KOPT-K1 (cell line): ENCODE measurements around the gene SHANK1.
"Not testable (repeated sequence)": the region's sequence is repeated elsewhere in the genome, so short reads cannot be mapped to it uniquely, and the experiment has no call there.

Source experiments
- H3K27ac ChIP-seq: fragments of 200-600 bp; sonication (generic); 2 replicates; pipeline ENCODE4 v1.5.1; 2016; ENCODE audit warnings: antibody characterized with exemption, mild to moderate bottlenecking, low read depth, low read length; ENCODE audit not compliant: poor library complexity, severe bottlenecking
- H3K36me3 ChIP-seq: fragments of 200-600 bp; sonication (generic); 2 replicates; pipeline ENCODE4 v1.5.1; 2017; ENCODE audit warnings: antibody characterized with exemption, mild to moderate bottlenecking, low read length, moderate library complexity; ENCODE audit not compliant: insufficient read depth
- H3K9me3 ChIP-seq: fragments of 200-600 bp; sonication (generic); 2 replicates; pipeline ENCODE4 v1.5.1; 2017; ENCODE audit warnings: antibody characterized with exemption, low read length, mild to moderate bottlenecking; ENCODE audit not compliant: insufficient read depth, poor library complexity, severe bottlenecking

SHANK1 gene

DNA sequence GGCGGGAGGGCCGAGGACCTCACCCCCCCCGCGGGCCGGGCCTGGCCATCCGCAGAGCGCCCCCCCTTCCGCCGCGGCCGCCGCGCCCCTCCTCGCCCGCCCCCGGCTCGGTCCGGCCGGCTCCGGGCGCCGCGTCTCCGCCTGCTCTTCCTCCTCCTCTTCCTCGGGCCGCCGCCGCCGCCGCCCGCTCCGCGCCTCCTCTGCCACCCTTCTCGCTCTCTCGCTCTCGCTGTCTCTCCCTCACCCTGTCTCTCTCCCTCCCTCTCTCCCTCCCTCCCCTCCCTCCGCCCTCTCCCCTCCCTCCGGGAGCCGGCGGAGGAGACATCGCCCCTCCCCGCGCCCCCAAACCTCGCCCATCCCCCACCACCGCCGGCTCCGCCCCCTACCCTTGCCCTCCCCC is at the start of gene SHANK1:
TSS of gene SHANK1 (minus strand) at position 237 of the 400 bp plus-strand sequence. CDS start 2,883 bp downstream, outside the sequence.
- Histone ChIP-seq H3K27ac (no peak within 1 kb of the TSS), H3K36me3 (no peaks in the 10 kb centered on the region), H3K9me3 (no peaks in the 10 kb centered on the region)

GRCh38 chr19:50768277-50768676 is 48.7 kb upstream of the SHANK1 start:
- Histone ChIP-seq H3K27ac (no peak overlapping the region), H3K9me3 (no peaks in the 10 kb centered on the region)

DNA sequence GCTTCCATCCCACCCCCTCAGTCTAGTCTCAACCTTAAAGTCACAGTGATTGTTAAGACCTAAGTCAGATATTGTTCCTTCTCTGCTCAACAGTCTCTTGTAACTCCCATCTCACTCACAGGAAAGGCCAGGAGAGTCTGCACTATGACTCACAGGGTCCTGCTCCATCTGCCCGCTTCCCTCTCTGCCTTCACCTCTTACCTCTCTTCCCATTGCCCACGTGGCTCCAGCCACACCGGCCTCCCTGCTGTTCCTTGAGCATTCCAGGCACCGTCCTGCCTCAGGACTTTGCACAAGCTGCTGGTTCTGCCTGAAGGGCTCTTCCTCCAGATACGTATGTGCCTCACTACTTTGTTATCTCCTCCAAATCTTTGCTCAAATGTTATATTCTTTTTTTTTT is 47.7 kb upstream of the SHANK1 start:
- H3K27ac ChIP-seq, H3K36me3 ChIP-seq, H3K9me3 ChIP-seq: not testable (repeated sequence)

More at GRCh38 chr19:50768277-50768676, 48.7 kb upstream of the SHANK1 start:
- no peaks in the 10 kb centered on the region for H3K36me3 ChIP-seq

GRCh38 chr19:50766746-50767145 is 47.1 kb upstream of the SHANK1 start:
- not testable (repeated sequence) for H3K36me3 ChIP-seq, H3K27ac ChIP-seq, H3K9me3 ChIP-seq

GRCh38 chr19:50764409-50764808 is 44.8 kb upstream of the SHANK1 start:
- Histone ChIP-seq H3K27ac (no peak overlapping the region), H3K36me3 (no peaks in the 10 kb centered on the region), H3K9me3 (no peaks in the 10 kb centered on the region)

DNA sequence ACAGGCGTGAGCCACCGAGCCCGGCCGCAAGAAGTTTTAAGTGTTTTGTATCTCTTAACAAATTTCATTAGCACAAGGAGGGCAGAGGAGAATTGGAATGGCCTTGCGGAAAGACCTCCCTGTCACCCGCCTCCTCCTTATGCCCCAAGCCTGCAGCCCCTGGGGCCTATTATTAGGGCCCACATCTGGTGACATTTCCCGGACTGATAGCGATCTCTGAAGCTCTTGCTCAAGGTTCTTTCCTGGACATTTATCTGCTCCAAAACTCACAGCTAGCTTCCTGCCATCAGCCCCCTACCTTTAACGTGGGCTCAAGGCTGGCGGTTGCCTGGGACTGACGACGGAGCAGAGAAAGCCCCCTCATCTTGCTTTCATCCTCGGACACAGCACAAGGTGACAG is 43.9 kb upstream of the SHANK1 start:
- H3K9me3 ChIP-seq, H3K36me3 ChIP-seq, H3K27ac ChIP-seq: not testable (repeated sequence)

DNA sequence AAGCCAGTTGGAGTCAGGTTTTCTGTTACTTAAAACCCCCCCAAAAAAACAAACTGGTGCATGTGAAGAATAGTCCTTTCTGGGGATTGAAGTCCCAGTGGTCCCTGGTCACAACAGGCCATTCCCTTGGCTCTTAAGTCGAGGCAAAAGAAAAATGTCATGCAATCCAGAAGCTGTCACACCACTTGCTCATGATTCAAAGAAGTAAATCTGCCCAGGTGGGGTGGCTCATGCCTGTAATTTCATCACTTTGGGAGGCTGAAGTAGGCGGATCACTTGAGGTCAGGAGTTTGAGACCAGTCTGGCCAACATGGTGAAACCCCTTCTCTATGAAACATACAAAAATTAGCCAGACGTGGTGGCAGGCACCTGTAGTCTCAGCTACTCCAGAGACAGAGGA is 41.9 kb upstream of the SHANK1 start:
- not testable (repeated sequence) for H3K27ac ChIP-seq, H3K36me3 ChIP-seq, H3K9me3 ChIP-seq

DNA sequence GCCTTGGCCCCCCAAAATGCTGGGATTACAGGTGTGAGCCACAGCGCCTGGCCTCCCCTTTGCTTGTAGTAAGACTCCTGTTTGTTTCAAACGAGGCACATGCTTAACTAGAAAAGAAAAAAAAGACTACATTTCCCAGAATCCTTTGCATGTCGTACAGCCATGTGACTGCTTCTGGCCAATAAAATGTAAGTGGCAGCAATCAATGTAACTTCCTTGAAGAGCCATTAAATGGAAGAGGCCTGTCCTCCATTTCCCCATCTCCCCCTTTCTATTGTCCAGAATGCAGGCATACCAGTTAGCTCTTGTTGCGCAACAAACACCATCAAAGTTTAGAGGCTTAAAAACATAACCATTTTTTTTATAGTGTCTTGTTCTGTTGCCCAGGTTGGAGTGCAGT is 40.3 kb upstream of the SHANK1 start:
- H3K9me3 ChIP-seq, result no peaks in the 10 kb centered on the region
- no peaks in the 10 kb centered on the region for H3K36me3 ChIP-seq
- no peak overlapping the region for H3K27ac ChIP-seq

DNA sequence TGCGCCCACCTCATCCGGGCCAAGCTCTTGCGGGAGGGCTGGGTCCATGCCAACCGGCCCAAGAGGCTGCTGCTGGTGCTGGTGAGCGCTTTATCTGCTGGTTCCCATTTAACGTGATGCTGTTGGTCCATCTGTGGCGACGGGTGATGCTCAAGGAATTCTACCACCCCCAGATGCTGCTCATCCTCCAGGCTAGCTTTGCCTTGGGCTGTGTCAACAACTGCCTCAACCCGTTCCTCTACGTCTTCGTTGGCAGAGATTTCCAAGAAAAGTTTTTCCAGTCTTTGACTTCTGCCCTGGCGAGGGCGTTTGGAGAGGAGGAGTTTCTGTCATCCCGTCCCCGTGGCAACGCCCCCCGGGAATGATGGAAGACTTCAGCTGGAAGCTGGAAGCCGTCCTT is 39.5 kb upstream of the SHANK1 start:
- not testable (repeated sequence) for H3K27ac ChIP-seq, H3K9me3 ChIP-seq, H3K36me3 ChIP-seq

GRCh38 chr19:50757624-50758023 is 38.0 kb upstream of the SHANK1 start:
- not testable (repeated sequence) for H3K36me3 ChIP-seq, H3K27ac ChIP-seq, H3K9me3 ChIP-seq

DNA sequence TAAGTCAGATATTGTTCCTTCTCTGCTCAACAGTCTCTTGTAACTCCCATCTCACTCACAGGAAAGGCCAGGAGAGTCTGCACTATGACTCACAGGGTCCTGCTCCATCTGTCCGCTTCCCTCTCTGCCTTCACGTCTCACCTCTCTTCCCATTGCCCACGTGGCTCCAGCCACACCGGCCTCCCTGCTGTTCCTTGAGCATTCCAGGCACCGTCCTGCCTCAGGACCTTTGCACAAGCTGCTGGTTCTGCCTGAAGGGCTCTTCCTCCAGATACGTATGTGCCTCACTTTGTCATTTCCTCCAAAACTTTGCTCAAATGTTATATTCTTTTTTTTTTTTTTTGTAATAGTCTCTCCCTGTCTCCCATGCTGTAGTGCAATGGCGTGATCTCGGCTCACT is 36.6 kb upstream of the SHANK1 start:
- H3K36me3 ChIP-seq, H3K27ac ChIP-seq, H3K9me3 ChIP-seq: not testable (repeated sequence)

DNA sequence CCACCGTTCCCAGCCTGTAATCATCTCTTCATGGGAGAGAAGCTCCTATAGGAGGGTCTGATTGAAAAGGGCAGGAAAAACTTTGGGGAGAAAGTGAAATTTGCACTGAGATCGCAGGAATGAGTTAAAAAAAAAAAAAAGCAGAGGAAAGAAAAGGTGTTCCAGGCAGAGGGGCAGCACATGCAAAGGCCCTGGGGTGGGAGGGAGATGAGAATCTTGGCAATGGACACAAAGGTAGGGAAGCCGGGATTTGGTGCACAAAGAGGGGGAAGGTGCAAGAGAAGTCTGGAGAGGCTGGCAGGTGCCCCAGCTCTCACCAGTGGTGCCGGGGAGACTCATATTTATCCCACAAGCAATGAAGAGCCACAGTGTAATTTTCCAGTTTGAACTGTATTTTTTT is 34.3 kb upstream of the SHANK1 start:
- no peak overlapping the region for H3K27ac ChIP-seq
- H3K36me3 ChIP-seq, result no peaks in the 10 kb centered on the region
- H3K9me3 ChIP-seq, result no peaks in the 10 kb centered on the region

GRCh38 chr19:50750010-50750409 is 30.4 kb upstream of the SHANK1 start:
- Histone ChIP-seq H3K36me3 (no peaks in the 10 kb centered on the region), H3K27ac (no peak overlapping the region)

GRCh38 chr19:50749490-50749889 is 29.9 kb upstream of the SHANK1 start:
- no peaks in the 10 kb centered on the region for H3K9me3 ChIP-seq
- no peaks in the 10 kb centered on the region for H3K36me3 ChIP-seq
- H3K27ac ChIP-seq, result no peak overlapping the region

More at GRCh38 chr19:50750010-50750409, 30.4 kb upstream of the SHANK1 start:
- H3K9me3 ChIP-seq, result no peaks in the 10 kb centered on the region

DNA sequence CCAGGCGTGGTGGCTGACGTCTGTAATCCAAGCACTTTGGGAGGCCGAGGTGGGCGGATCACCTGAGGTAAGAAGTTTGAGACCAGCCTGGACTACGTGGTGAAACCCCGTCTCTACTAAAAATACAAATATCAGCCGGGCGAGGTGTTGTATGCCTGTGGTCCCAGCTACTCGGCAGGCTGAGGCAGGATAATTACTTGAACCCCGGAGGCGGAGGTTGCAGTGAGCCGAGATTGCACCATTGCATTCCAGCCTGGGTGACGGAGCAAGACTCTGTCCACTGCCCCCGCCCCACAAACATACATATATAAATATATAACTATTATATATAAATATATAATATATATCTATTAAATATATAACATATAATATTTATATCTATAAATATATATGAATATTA is 27.5 kb upstream of the SHANK1 start:
- not testable (repeated sequence) for H3K9me3 ChIP-seq, H3K27ac ChIP-seq, H3K36me3 ChIP-seq

- H3K27ac ChIP-seq, result no peak overlapping the region
- no peaks in the 10 kb centered on the region for H3K9me3 ChIP-seq
- no peaks in the 10 kb centered on the region for H3K36me3 ChIP-seq
Observed at GRCh38 chr19:50745221-50745620, 25.6 kb upstream of the SHANK1 start.

DNA sequence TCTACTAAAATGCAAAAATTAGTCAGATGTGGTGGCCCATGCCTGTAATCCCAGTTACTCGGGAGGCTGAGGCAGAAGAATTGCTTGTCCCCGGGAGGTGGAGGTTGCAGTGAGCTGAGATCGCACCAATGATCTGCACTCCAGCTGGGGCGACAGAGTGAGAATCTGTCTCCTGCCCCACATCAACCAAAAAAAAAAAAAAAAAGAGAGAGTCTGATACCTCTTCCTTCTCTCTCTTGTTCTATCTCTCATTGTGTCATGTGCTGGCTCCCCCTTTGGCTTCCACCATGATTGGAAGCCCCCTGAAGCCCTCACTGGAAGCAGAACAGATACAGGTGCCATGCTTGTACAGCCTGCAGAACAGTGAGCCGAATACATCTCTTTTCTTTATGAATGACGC is 23.9 kb upstream of the SHANK1 start:
- no peaks in the 10 kb centered on the region for H3K9me3 ChIP-seq
- no peaks in the 10 kb centered on the region for H3K36me3 ChIP-seq
- H3K27ac ChIP-seq, result no peak overlapping the region
